GM19043 (cell line): ENCODE measurements around the gene WNK2.

Experiments used
- ATAC-seq: cut with Tn5 transposase; IDR thresholded peaks from one replicate; pipeline ENCODE4 v1.9.1; 2021; ENCODE audit warnings: low read depth; ENCODE audit not compliant: unreplicated experiment

WNK2 gene

GRCh38 chr9:93210974-93211653, 27.2 kb downstream of the WNK2 start:
- no peak for ATAC-seq

GRCh38 chr9:93211654-93212001, 27.7 kb downstream of the WNK2 start:
- ATAC-seq = no peak

GRCh38 chr9:93212409-93212808, 28.5 kb downstream of the WNK2 start:
- ATAC-seq = no peak

- ATAC-seq = no peak
Observed at GRCh38 chr9:93216073-93216365, 32.1 kb downstream of the WNK2 start.

- no peak for ATAC-seq
Observed at GRCh38 chr9:93217706-93218105, 33.8 kb downstream of the WNK2 start.

GRCh38 chr9:93218161-93218560, 34.2 kb downstream of the WNK2 start:
- no peak for ATAC-seq

- ATAC-seq = no peak
Observed at GRCh38 chr9:93218671-93219420, 34.9 kb downstream of the WNK2 start.

- no peak for ATAC-seq
Observed at GRCh38 chr9:93219692-93220091, 35.8 kb downstream of the WNK2 start.

GRCh38 chr9:93220627-93221026, 36.7 kb downstream of the WNK2 start:
- no peak for ATAC-seq

- ATAC-seq = no peak
Observed at GRCh38 chr9:93221044-93221443, 37.1 kb downstream of the WNK2 start.

GRCh38 chr9:93222890-93223259, 38.9 kb downstream of the WNK2 start:
- no peak for ATAC-seq

GRCh38 chr9:93223260-93224180, 39.6 kb downstream of the WNK2 start:
- ATAC-seq = no peak

GRCh38 chr9:93224591-93224990, 40.7 kb downstream of the WNK2 start:
- no peak for ATAC-seq

- no peak for ATAC-seq
Observed at GRCh38 chr9:93225417-93225816, 41.5 kb downstream of the WNK2 start.

GRCh38 chr9:93225892-93226291, 42.0 kb downstream of the WNK2 start:
- ATAC-seq = no peak

- ATAC-seq = no peak
Observed at GRCh38 chr9:93226819-93227218, 42.9 kb downstream of the WNK2 start.

- no peak for ATAC-seq
Observed at GRCh38 chr9:93228030-93228429, 44.1 kb downstream of the WNK2 start.

GRCh38 chr9:93228453-93228852, 44.5 kb downstream of the WNK2 start:
- no peak for ATAC-seq

- ATAC-seq = no peak
Observed at GRCh38 chr9:93229636-93230035, 45.7 kb downstream of the WNK2 start.

GRCh38 chr9:93230185-93230584, 46.2 kb downstream of the WNK2 start:
- no peak for ATAC-seq

- no peak for ATAC-seq
Observed at GRCh38 chr9:93230601-93231000, 46.7 kb downstream of the WNK2 start.
